HepG2 (cell line): ENCODE data around the gene FAM117A. TPM values are rescaled to one million over a fixed set of nuclear protein-coding genes. Genes with fewer than 3 reads are reported as not detected.

ENCODE experiments used
- CREM ChIP-seq, 2 experiments: sonication (generic) in 1 of 2; formaldehyde crosslinking in 1 of 2; IDR thresholded peaks; 2 replicates each; pipeline versions ENCODE4 v1.4.0 to v1.6.1; 2016 to 2020; ENCODE audit warnings: antibody characterized with exemption in 1 of 2, mild to moderate bottlenecking in 1 of 2, missing genetic modification reagents in 1 of 2
- JARID2 ChIP-seq: sonication (generic); formaldehyde crosslinking; IDR thresholded peaks from 2 replicates; pipeline ENCODE4 v1.8.1; 2023; ENCODE audit warnings: missing genetic modification reagents, inconsistent platforms; ENCODE audit not compliant: insufficient replicate concordance
- MEIS1 ChIP-seq: sonication (generic); formaldehyde crosslinking; IDR thresholded peaks from 2 replicates; pipeline ENCODE4 v1.9.0; 2021; ENCODE audit warnings: mild to moderate bottlenecking, missing genetic modification reagents, moderate library complexity, borderline replicate concordance
- MTA3 ChIP-seq: sonication (generic); formaldehyde crosslinking; IDR thresholded peaks from 2 replicates; pipeline ENCODE4 v1.4.0; 2020; ENCODE audit warnings: missing genetic modification reagents
- ZEB1 ChIP-seq: IDR thresholded peaks from 2 replicates; pipeline ENCODE4 v1.6.1; 2012; ENCODE audit warnings: mild to moderate bottlenecking, low read depth, inconsistent platforms; ENCODE audit not compliant: insufficient replicate concordance
- ZKSCAN8 ChIP-seq: IDR thresholded peaks from 2 replicates; pipeline ENCODE4 v1.6.1; 2016; ENCODE audit warnings: borderline replicate concordance, missing genetic modification reagents, missing compliant biosample characterization
- ZNF331 ChIP-seq: sonication (generic); formaldehyde crosslinking; IDR thresholded peaks from 2 replicates; pipeline ENCODE4 v1.4.0; 2020; ENCODE audit warnings: missing genetic modification reagents
- ZNF33A ChIP-seq: sonication (generic); formaldehyde crosslinking; IDR thresholded peaks from 2 replicates; pipeline ENCODE4 v1.5.1; 2020; ENCODE audit warnings: missing genetic modification reagents, mild to moderate bottlenecking, moderate library complexity, borderline replicate concordance
- ZNF34 ChIP-seq: sonication (generic); formaldehyde crosslinking; IDR thresholded peaks from 2 replicates; pipeline ENCODE4 v1.4.0; 2020; ENCODE audit warnings: mild to moderate bottlenecking, missing genetic modification reagents, borderline replicate concordance
- ZNF354B ChIP-seq: sonication (generic); formaldehyde crosslinking; IDR thresholded peaks from 2 replicates; pipeline ENCODE4 v1.8.0; 2022; ENCODE audit warnings: mild to moderate bottlenecking, missing genetic modification reagents
- ZNF713 ChIP-seq: sonication (generic); formaldehyde crosslinking; IDR thresholded peaks from 2 replicates; pipeline ENCODE4 v1.4.0; 2020; ENCODE audit warnings: mild to moderate bottlenecking, missing genetic modification reagents
- polyA plus RNA-seq, 8 experiments: library from polyadenylated mRNA; depleted of rRNA in 3 of 8; stranded (reverse) in 7 of 8; unstranded in 1 of 8; fragments of >200 nt; fragmentation: Illumina TruSeq in 4 of 8; extraction: Trizol in 4 of 8; gene quantifications; 2 replicates each; pipeline versions ENCODE4 v1.2.1 to v1.2.3, GENCODE V29; 2011 to 2016; ENCODE audit warnings: low read depth in 4 of 8, missing spikeins in 1 of 8, mixed read lengths in 1 of 8; ENCODE audit not compliant: insufficient read depth in 1 of 8
- total RNA-seq, 5 experiments: library from RNA; depleted of rRNA; stranded (reverse); fragments of >200 nt; fragmentation: Illumina TruSeq; extraction: Trizol; gene quantifications; 2 replicates each; pipeline ENCODE4 v1.2.3, GENCODE V29; 2016; ENCODE audit warnings: low read depth in 1 of 5
- TF ChIP-seq, protein P1 (sequence below): IDR thresholded peaks from 2 replicates; pipeline ENCODE4 v1.6.1; 2018; ENCODE audit warnings: missing genetic modification reagents, mild to moderate bottlenecking, missing compliant biosample characterization
- TF ChIP-seq, protein P2 (sequence below): sonication (generic); formaldehyde crosslinking; conservative IDR thresholded peaks from 2 replicates; pipeline ENCODE4 v1.8.0; 2022; ENCODE audit warnings: missing genetic modification reagents
- TF ChIP-seq, protein P3 (sequence below): IDR thresholded peaks from 2 replicates; pipeline ENCODE4 v1.6.1; 2012; ENCODE audit warnings: inconsistent platforms
- TF ChIP-seq, protein P4 (sequence below): sonication (generic); formaldehyde crosslinking; conservative IDR thresholded peaks from 2 replicates; pipeline ENCODE4 v1.4.0; 2020; ENCODE audit warnings: missing genetic modification reagents
- TF ChIP-seq, protein P5 (sequence below): sonication (generic); formaldehyde crosslinking; IDR thresholded peaks from 2 replicates; pipeline ENCODE4 v1.4.0; 2020; ENCODE audit warnings: missing genetic modification reagents, borderline replicate concordance
- TF ChIP-seq, protein P6 (sequence below): sonication (generic); formaldehyde crosslinking; IDR thresholded peaks from 2 replicates; pipeline ENCODE4 v1.5.0; 2020; ENCODE audit warnings: missing genetic modification reagents, mild to moderate bottlenecking, borderline replicate concordance

Gene FAM117A
- total and polyA plus RNA-seq, 2 of the 13 experiments (the other 11 are each of a cell fraction or from before 2014, with no cell fraction given) = 12.1 to 19.8 TPM

DNA sequence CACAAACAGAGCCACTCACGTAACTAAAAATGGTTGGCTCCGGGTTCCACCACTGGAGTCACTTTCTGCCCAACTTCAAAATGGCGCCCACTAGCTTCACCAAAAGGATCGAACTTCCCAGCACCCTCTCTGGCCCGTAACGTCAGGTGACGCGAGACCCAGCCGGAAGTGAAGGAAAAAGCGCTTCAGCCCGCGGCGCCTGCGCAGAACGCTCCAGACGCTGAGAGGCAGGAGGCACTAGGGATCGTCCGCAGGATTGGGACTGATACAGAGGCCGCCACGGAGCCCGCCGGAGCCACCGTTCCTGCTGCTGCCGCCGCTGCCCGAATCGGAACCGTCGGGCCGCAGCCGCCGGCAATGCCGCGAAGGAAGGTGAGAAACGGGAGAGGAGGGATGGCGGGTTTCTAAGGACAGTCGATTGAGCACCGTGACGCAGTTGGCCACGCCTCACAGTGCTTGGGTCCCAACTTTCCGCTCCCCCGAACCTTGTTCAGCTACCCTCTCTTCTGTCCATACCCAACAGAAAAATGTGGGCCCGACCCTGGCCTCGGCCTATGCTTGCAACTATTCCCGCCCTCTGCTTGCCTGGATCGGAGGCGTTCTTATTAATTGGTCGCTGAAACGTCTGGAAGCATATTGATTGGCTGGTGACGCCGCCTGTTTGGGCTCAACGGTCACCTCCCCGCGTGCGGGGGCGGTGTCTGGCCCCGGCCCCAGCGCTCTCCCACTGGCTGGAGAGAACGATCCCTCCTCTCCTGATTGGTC lies 24.7 kb upstream of the FAM117A start, which contains the start of gene KAT7 (continued):
- TF ChIP-seq CREM (IDR thresholded peaks at IDR 0.05) (peak; percentile 99), CREM (CRISPR knock-in tag; IDR thresholded peaks at IDR 0.05) (0 out of 2 replicates have a peak, but pooled peaks have one; percentile 61), MEIS1 (peak; percentile 66; the same call in 1 of the 2 replicates), ZNF331 (CRISPR knock-in tag) (no peak), ZNF34 (CRISPR knock-in tag) (peak; percentile 93; the same call in 1 of the 2 replicates), ZNF33A (CRISPR knock-in tag) (no peak), MTA3 (CRISPR knock-in tag) (no peak), ZNF713 (CRISPR knock-in tag) (no peak), JARID2 (CRISPR knock-in tag) (peak; percentile 14), ZKSCAN8 (CRISPR knock-in tag) (peak; percentile 63; the same call in 1 of the 2 replicates), ZNF354B (CRISPR knock-in tag) (no peak), ZEB1 (peak; percentile 27)
- TF ChIP-seq, protein P1, sequence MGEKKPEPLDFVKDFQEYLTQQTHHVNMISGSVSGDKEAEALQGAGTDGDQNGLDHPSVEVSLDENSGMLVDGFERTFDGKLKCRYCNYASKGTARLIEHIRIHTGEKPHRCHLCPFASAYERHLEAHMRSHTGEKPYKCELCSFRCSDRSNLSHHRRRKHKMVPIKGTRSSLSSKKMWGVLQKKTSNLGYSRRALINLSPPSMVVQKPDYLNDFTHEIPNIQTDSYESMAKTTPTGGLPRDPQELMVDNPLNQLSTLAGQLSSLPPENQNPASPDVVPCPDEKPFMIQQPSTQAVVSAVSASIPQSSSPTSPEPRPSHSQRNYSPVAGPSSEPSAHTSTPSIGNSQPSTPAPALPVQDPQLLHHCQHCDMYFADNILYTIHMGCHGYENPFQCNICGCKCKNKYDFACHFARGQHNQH (CRISPR knock-in tag) = peak; percentile 70
- TF ChIP-seq, protein P2, sequence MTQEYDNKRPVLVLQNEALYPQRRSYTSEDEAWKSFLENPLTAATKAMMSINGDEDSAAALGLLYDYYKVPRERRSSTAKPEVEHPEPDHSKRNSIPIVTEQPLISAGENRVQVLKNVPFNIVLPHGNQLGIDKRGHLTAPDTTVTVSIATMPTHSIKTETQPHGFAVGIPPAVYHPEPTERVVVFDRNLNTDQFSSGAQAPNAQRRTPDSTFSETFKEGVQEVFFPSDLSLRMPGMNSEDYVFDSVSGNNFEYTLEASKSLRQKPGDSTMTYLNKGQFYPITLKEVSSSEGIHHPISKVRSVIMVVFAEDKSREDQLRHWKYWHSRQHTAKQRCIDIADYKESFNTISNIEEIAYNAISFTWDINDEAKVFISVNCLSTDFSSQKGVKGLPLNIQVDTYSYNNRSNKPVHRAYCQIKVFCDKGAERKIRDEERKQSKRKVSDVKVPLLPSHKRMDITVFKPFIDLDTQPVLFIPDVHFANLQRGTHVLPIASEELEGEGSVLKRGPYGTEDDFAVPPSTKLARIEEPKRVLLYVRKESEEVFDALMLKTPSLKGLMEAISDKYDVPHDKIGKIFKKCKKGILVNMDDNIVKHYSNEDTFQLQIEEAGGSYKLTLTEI (CRISPR knock-in tag) = no peak
- TF ChIP-seq, protein P3, sequence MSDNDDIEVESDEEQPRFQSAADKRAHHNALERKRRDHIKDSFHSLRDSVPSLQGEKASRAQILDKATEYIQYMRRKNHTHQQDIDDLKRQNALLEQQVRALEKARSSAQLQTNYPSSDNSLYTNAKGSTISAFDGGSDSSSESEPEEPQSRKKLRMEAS = peak; percentile 90
- TF ChIP-seq, protein P4, sequence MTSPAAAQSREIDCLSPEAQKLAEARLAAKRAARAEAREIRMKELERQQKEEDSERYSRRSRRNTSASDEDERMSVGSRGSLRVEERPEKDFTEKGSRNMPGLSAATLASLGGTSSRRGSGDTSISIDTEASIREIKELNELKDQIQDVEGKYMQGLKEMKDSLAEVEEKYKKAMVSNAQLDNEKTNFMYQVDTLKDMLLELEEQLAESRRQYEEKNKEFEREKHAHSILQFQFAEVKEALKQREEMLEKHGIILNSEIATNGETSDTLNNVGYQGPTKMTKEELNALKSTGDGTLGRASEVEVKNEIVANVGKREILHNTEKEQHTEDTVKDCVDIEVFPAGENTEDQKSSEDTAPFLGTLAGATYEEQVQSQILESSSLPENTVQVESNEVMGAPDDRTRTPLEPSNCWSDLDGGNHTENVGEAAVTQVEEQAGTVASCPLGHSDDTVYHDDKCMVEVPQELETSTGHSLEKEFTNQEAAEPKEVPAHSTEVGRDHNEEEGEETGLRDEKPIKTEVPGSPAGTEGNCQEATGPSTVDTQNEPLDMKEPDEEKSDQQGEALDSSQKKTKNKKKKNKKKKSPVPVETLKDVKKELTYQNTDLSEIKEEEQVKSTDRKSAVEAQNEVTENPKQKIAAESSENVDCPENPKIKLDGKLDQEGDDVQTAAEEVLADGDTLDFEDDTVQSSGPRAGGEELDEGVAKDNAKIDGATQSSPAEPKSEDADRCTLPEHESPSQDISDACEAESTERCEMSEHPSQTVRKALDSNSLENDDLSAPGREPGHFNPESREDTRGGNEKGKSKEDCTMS (CRISPR knock-in tag) = no peak
- TF ChIP-seq, protein P5, sequence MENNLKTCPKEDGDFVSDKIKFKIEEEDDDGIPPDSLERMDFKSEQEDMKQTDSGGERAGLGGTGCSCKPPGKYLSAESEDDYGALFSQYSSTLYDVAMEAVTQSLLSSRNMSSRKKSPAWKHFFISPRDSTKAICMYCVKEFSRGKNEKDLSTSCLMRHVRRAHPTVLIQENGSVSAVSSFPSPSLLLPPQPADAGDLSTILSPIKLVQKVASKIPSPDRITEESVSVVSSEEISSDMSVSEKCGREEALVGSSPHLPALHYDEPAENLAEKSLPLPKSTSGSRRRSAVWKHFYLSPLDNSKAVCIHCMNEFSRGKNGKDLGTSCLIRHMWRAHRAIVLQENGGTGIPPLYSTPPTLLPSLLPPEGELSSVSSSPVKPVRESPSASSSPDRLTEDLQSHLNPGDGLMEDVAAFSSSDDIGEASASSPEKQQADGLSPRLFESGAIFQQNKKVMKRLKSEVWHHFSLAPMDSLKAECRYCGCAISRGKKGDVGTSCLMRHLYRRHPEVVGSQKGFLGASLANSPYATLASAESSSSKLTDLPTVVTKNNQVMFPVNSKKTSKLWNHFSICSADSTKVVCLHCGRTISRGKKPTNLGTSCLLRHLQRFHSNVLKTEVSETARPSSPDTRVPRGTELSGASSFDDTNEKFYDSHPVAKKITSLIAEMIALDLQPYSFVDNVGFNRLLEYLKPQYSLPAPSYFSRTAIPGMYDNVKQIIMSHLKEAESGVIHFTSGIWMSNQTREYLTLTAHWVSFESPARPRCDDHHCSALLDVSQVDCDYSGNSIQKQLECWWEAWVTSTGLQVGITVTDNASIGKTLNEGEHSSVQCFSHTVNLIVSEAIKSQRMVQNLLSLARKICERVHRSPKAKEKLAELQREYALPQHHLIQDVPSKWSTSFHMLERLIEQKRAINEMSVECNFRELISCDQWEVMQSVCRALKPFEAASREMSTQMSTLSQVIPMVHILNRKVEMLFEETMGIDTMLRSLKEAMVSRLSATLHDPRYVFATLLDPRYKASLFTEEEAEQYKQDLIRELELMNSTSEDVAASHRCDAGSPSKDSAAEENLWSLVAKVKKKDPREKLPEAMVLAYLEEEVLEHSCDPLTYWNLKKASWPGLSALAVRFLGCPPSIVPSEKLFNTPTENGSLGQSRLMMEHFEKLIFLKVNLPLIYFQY = peak; percentile 79
- TF ChIP-seq, protein P6, sequence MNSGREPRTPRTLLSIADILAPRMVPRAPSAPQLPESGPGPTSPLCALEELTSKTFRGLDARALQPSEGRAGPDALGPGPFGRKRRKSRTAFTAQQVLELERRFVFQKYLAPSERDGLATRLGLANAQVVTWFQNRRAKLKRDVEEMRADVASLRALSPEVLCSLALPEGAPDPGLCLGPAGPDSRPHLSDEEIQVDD (CRISPR knock-in tag) = no peak
